B cell (primary cell): ENCODE measurements around the gene TK2. TPM values are rescaled to one million over a fixed set of nuclear protein-coding genes. Genes with fewer than 3 reads are reported as not detected.

Experiments used
- ATAC-seq: fragments of 200-7000 bp; cut with Tn5 transposase; one replicate; pipeline ENCODE4 v1.10.0; 2021; ENCODE audit warnings: low read depth, mild to moderate bottlenecking, moderate number of reproducible peaks, moderate library complexity
- CTCF ChIA-PET: fragments of 350-600 bp; sonication (Branson Sonifier 250); formaldehyde crosslinking; loops from one replicate; lab custom pipeline; 2021; ENCODE audit warnings: antibody characterized with exemption, inconsistent platforms; lab: Charles Lee
- POLR2A ChIA-PET: fragments of 350-600 bp; sonication (Branson Sonifier 250); formaldehyde crosslinking; loops from one replicate; lab custom pipeline; 2021; ENCODE audit warnings: antibody characterized with exemption; lab: Charles Lee
- DNase-seq: peaks from one replicate; pipeline ENCODE4 v3.0.0; 2013
- H2AFZ ChIP-seq: 2 replicates; pipeline ENCODE4 v1.6.1; 2012; ENCODE audit warnings: mild to moderate bottlenecking, low read depth, low read length; ENCODE audit not compliant: insufficient read depth, poor library complexity, severe bottlenecking
- H3K27ac ChIP-seq, 2 donors: 1 replicate in 1 of 2; 2 replicates in 1 of 2; pipeline ENCODE4 v1.5.1; 2012 to 2013; ENCODE audit warnings: low read length in 2 of 2, mild to moderate bottlenecking in 2 of 2, moderate library complexity in 1 of 2
- H3K27me3 ChIP-seq, 4 experiments: fragments of 200-600 bp in 1 of 4; sonication (generic) in 1 of 4; replicated peaks in 1 of 4; 1 replicate in 2 of 4; 2 replicates in 2 of 4; pipeline versions ENCODE4 v1.6.1 to v1.7.0; 2013 to 2016; ENCODE audit warnings: low read length in 3 of 4, mild to moderate bottlenecking in 2 of 4, mixed read lengths in 1 of 4, moderate library complexity in 1 of 4; ENCODE audit not compliant: insufficient read depth in 4 of 4, control insufficient read depth in 3 of 4; ENCODE audit errors: control extremely low read depth in 1 of 4
- H3K36me3 ChIP-seq, 2 experiments: replicated peaks in 1 of 2; 1 replicate in 1 of 2; 2 replicates in 1 of 2; pipeline versions ENCODE4 v1.6.1 to v1.7.1; 2013; ENCODE audit warnings: low read length in 1 of 2; ENCODE audit not compliant: insufficient read depth in 2 of 2, control insufficient read depth in 1 of 2; ENCODE audit errors: control extremely low read depth in 1 of 2, extremely low read depth in 1 of 2
- H3K4me1 ChIP-seq, 2 donors: fragments of 200-600 bp in 1 of 2; sonication (generic) in 1 of 2; 1 replicate in 1 of 2; 2 replicates in 1 of 2; pipeline versions ENCODE4 v1.5.1 to v1.6.1; 2013 to 2017; ENCODE audit warnings: low read length in 2 of 2; ENCODE audit not compliant: control insufficient read depth in 2 of 2, insufficient read depth in 2 of 2
- H3K4me2 ChIP-seq: replicated peaks from 2 replicates; pipeline ENCODE3; 2012; ENCODE audit warnings: mild to moderate bottlenecking, low read depth, low read length; ENCODE audit not compliant: poor library complexity, severe bottlenecking
- H3K4me3 ChIP-seq, 5 experiments: fragments of 200-600 bp in 1 of 5; sonication (generic) in 1 of 5; 1 replicate in 3 of 5; 2 replicates in 2 of 5; pipeline versions ENCODE4 v1.5.1 to v1.7.0; 2011 to 2016; ENCODE audit warnings: low read length in 4 of 5, mild to moderate bottlenecking in 4 of 5, low read depth in 2 of 5, control low read depth in 1 of 5, moderate library complexity in 1 of 5; ENCODE audit not compliant: insufficient read depth in 1 of 5; ENCODE audit errors: control extremely low read depth in 1 of 5, extremely low read depth in 1 of 5
- H3K79me2 ChIP-seq: fragments of 200-600 bp; sonication (generic); one replicate; pipeline ENCODE4 v1.6.0; 2016; ENCODE audit warnings: low read length; ENCODE audit not compliant: control insufficient read depth, insufficient read depth
- H3K9ac ChIP-seq: fragments of 200-600 bp; sonication (generic); 2 replicates; pipeline ENCODE4 v1.6.1; 2017; ENCODE audit warnings: mild to moderate bottlenecking, low read length, moderate library complexity
- H3K9me3 ChIP-seq, 3 donors: one replicate each; pipeline versions ENCODE4 v1.6.1 to v1.7.1; 2013; ENCODE audit warnings: low read length in 2 of 3; ENCODE audit not compliant: control insufficient read depth in 2 of 3, insufficient read depth in 1 of 3; ENCODE audit errors: control extremely low read depth in 1 of 3
- H4K20me1 ChIP-seq: 2 replicates; pipeline ENCODE4 v1.6.0; 2012; ENCODE audit warnings: mild to moderate bottlenecking, low read length; ENCODE audit not compliant: insufficient read depth, control insufficient read depth, poor library complexity, severe bottlenecking
- H3K27ac Mint-ChIP-seq: one replicate; pipeline ENCODE4 v1.8.0; 2021; ENCODE audit warnings: mixed read lengths
- H3K27me3 Mint-ChIP-seq: one replicate; pipeline ENCODE4 v1.8.0; 2021; ENCODE audit warnings: mixed read lengths
- H3K4me1 Mint-ChIP-seq: one replicate; pipeline ENCODE4 v1.8.0; 2021; ENCODE audit warnings: mixed read lengths
- H3K4me3 Mint-ChIP-seq: one replicate; pipeline ENCODE4 v1.8.0; 2021; ENCODE audit warnings: mixed read lengths
- H3K9me3 Mint-ChIP-seq: one replicate; pipeline ENCODE4 v1.8.0; 2022; ENCODE audit warnings: mixed read lengths; ENCODE audit not compliant: insufficient read depth
- CTCF ChIP-seq: fragments of 200-600 bp; IDR thresholded peaks from one replicate; pipeline ENCODE4 v1.8.0; 2022; ENCODE audit warnings: antibody characterized with exemption, mild to moderate bottlenecking
- EZH2 ChIP-seq: IDR thresholded peaks from 2 replicates; pipeline ENCODE4 v1.6.1; 2012; ENCODE audit warnings: borderline replicate concordance, low read depth, mild to moderate bottlenecking, moderate library complexity, low read length; ENCODE audit not compliant: insufficient read depth, poor library complexity, severe bottlenecking
- WGBS: methylation state at CpG from one replicate; pipeline ENCODE4 v1.1.5; 2013; ENCODE audit warnings: missing lambda C conversion rate; ENCODE audit not compliant: insufficient coverage; 5-methylcytosine and 5-hydroxymethylcytosine counted together
- intact Hi-C: fragments of 100-400 bp; cut with micrococcal nuclease; formaldehyde crosslinking; loops from one replicate; pipeline ENCODE4 v1.10.0; 2022
- polyA plus RNA-seq: library from polyadenylated mRNA; depleted of rRNA; stranded (reverse); fragments of >200 nt; gene quantifications from 2 replicates; pipeline ENCODE4 v1.2.3, GENCODE V29; 2012
- total RNA-seq, 2 donors: library from RNA; stranded (reverse); fragments of 120-200 nt in 1 of 2; gene quantifications; 1 replicate in 1 of 2; 2 replicates in 1 of 2; pipeline versions ENCODE4 v1.2.3 to v1.2.4, GENCODE V29; 2013 to 2022

TK2 gene
- total and polyA plus RNA-seq, 2 donors (not counting 1 experiment from before 2014, with no cell fraction given) = 2.9 to 9.7 TPM

- H3K4me2 ChIP-seq = no peak overlapping the region
- H3K9ac ChIP-seq = no peak overlapping the region
- peaks cover 5% of the 10 kb centered on the region for H4K20me1 ChIP-seq
- Mint-ChIP-seq H3K4me1 (peaks cover 22% of the 10 kb centered on the region), H3K4me3 (no peak overlapping the region), H3K27me3 (peaks cover 50% of the 10 kb centered on the region), H3K9me3 (no peaks in the 10 kb centered on the region), H3K27ac (no peak overlapping the region)
- ATAC-seq = no peak
- peaks cover 0 to 2% (median 0%) of the 10 kb centered on the region in 3 donors for H3K9me3 ChIP-seq
- CTCF ChIA-PET = interaction anchor here (1.0 to 4.6 kb wide), 4 partner anchors 9 to 24 kb away, joined by 3 to 20 read pairs (median 4); no protein-coding TSS in a partner anchor
- peaks cover 21 to 26% of the 10 kb centered on the region in 2 donors for H3K4me1 ChIP-seq
- POLR2A ChIA-PET = interaction anchor here (1.3 kb wide), 1 partner anchor 58 kb away, joined by 7 read pairs; no protein-coding TSS in a partner anchor
- no peak overlapping the region for H3K4me3 ChIP-seq
- H2AFZ ChIP-seq = no peak overlapping the region
- no peak overlapping the region for H3K27ac ChIP-seq
- TF ChIP-seq CTCF (no peak), EZH2 (no peak)
- H3K79me2 ChIP-seq = no peaks in the 10 kb centered on the region
- intact Hi-C loops = no loop called here
- H3K27me3 ChIP-seq = peaks cover 0 to 44% (median 32%) of the 10 kb centered on the region in 4 experiments
- H3K36me3 ChIP-seq = no peaks in the 10 kb centered on the region
- 64% methylated on average over 2 of the region's 3 CpGs for WGBS
- DNase-seq = no peak
Observed at GRCh38 chr16:66581246-66581952, 31.5 kb upstream of the TK2 start.
